Panc1 (cell line): ENCODE data around the gene ZMYND10. TPM values are rescaled to one million over a fixed set of nuclear protein-coding genes. Genes with fewer than 3 reads are reported as not detected.

ENCODE experiments used
- ATAC-seq: fragments of 200-7000 bp; cut with Tn5 transposase; 2 replicates; pipeline ENCODE4 v1.9.1; 2020; ENCODE audit warnings: mild to moderate bottlenecking, moderate library complexity
- BruUV-seq: library from RNA; stranded (reverse); fragments of 400-500 nt; replicated peaks from 2 replicates; lab custom pipeline; 2021; lab: Mats Ljungman, UMichigan
- CTCF ChIA-PET: fragments of 300-600 bp; sonication (Branson Sonifier 250); formaldehyde crosslinking; loops from one replicate; lab custom pipeline; 2022; ENCODE audit warnings: antibody characterized with exemption; lab: Charles Lee
- POLR2A ChIA-PET: fragments of 300-600 bp; sonication (Branson Sonifier 250); formaldehyde crosslinking; loops from one replicate; lab custom pipeline; 2022; ENCODE audit warnings: antibody characterized with exemption; lab: Charles Lee
- DNase-seq: peaks from one replicate; pipeline ENCODE4 v3.0.0-alpha.2; 2010; ENCODE audit warnings: low read depth, low spot score
- H3K27ac ChIP-seq: 2 replicates; pipeline ENCODE4 v1.5.1; 2011; ENCODE audit warnings: mild to moderate bottlenecking, low read length, inconsistent platforms
- H3K27me3 ChIP-seq: fragments of 200-500 bp; sonication (Bioruptor generic); 2 replicates; pipeline ENCODE4 v1.6.0; 2014; ENCODE audit warnings: low read length, inconsistent platforms; ENCODE audit not compliant: control insufficient read depth, insufficient read depth
- H3K36me3 ChIP-seq: fragments of 200-500 bp; sonication (Bioruptor generic); 2 replicates; pipeline ENCODE4 v1.5.1; 2014; ENCODE audit warnings: inconsistent platforms, mild to moderate bottlenecking, low read length, moderate library complexity; ENCODE audit not compliant: control insufficient read depth, insufficient read depth
- H3K4me1 ChIP-seq: 2 replicates; pipeline ENCODE4 v1.5.1; 2011; ENCODE audit warnings: inconsistent platforms, mild to moderate bottlenecking, low read length, moderate library complexity; ENCODE audit not compliant: control insufficient read depth, insufficient read depth
- H3K4me3 ChIP-seq, 2 experiments: 2 replicates each; pipeline ENCODE4 v1.5.1; 2011 to 2012; ENCODE audit warnings: low read depth in 2 of 2, low read length in 2 of 2, mild to moderate bottlenecking in 2 of 2, inconsistent platforms in 1 of 2, moderate library complexity in 1 of 2
- H3K9me3 ChIP-seq: fragments of 200-500 bp; sonication (Bioruptor generic); 2 replicates; pipeline ENCODE4 v1.5.1; 2014; ENCODE audit warnings: low read depth, mild to moderate bottlenecking, inconsistent platforms, low read length, moderate library complexity; ENCODE audit not compliant: control insufficient read depth, insufficient read depth
- CTCF ChIP-seq: fragments of 450-650 bp; IDR thresholded peaks from 2 replicates; pipeline ENCODE4 v1.5.1; 2017; ENCODE audit warnings: mild to moderate bottlenecking
- POLR2AphosphoS5 ChIP-seq: IDR thresholded peaks from 2 replicates; pipeline ENCODE4 v1.6.1; 2012; ENCODE audit warnings: mild to moderate bottlenecking, low read depth, low read length, moderate library complexity
- REST ChIP-seq, 2 experiments: IDR thresholded peaks; 2 replicates each; pipeline ENCODE4 v1.6.1; 2011 to 2012; ENCODE audit warnings: low read depth in 2 of 2, control low read depth in 1 of 2, low read length in 1 of 2, mild to moderate bottlenecking in 1 of 2, moderate library complexity in 1 of 2; ENCODE audit not compliant: insufficient read depth in 1 of 2
- SIN3A ChIP-seq: IDR thresholded peaks from 2 replicates; pipeline ENCODE4 v1.6.1; 2012; ENCODE audit warnings: low read depth, mild to moderate bottlenecking, low read length, moderate library complexity, borderline replicate concordance; ENCODE audit not compliant: insufficient read depth
- TCF7L2 ChIP-seq: IDR thresholded peaks from 2 replicates; pipeline ENCODE4 v1.6.1; 2011; ENCODE audit warnings: mild to moderate bottlenecking, low read depth, low read length, inconsistent platforms
- in situ Hi-C: cut with HindIII; loops from 2 replicates; pipeline ENCODE4 v1.10.0; 2016; ENCODE audit warnings: low sequenced_read_pairs, low pct_unique_long_range_greater_than_20kb
- intact Hi-C: fragments of 100-400 bp; cut with micrococcal nuclease; formaldehyde crosslinking; loops from one replicate; pipeline ENCODE4 v1.10.0; 2022; ENCODE audit not compliant: unreplicated experiment
- total RNA-seq: library from RNA; stranded (reverse); gene quantifications from one replicate; pipeline ENCODE4 v1.2.1, GENCODE V29; 2021; ENCODE audit not compliant: unreplicated experiment

ZMYND10 gene
- total RNA-seq, 1 experiment from 2014 or later: 3.6 TPM

GRCh38 chr3:50370594-50370993 lies 25.1 kb upstream of the ZMYND10 start:
- BruUV-seq: no TSS peak
- ATAC-seq: no peak

GRCh38 chr3:50369012-50369670 lies 23.6 kb upstream of the ZMYND10 start:
- Histone ChIP-seq H3K27ac (no peak overlapping the region), H3K36me3 (no peaks in the 10 kb centered on the region), H3K27me3 (no peaks in the 10 kb centered on the region), H3K4me3 (no peak overlapping the region), H3K4me1 (no peaks in the 10 kb centered on the region; the same call in 1 of the 2 replicates), H3K9me3 (no peaks in the 10 kb centered on the region)
- TF ChIP-seq CTCF: no peak
- TF ChIP-seq SIN3A: no peak
- no peak for TF ChIP-seq TCF7L2
- no peak for TF ChIP-seq REST (IDR thresholded peaks at IDR 0.05; ENCODE audit: insufficient read depth in 1 of 2, low read depth in 2 of 2, low read length in 1 of 2)
- no peak for TF ChIP-seq POLR2AphosphoS5
- ChIA-PET POLR2A (no interaction called here), CTCF (interaction anchor here (0.6 kb wide), 1 partner anchor 66 kb away, joined by 4 read pairs; no protein-coding TSS in a partner anchor)
- no TSS peak for BruUV-seq
- in situ Hi-C loops: no loop called here
- DNase-seq (no peak), ATAC-seq (no peak)
- intact Hi-C loops: no loop called here

More at GRCh38 chr3:50370594-50370993, 25.1 kb upstream of the ZMYND10 start:
- in situ Hi-C loops: no loop called here
- CTCF ChIA-PET: interaction anchor here (0.6 to 1.0 kb wide), 3 partner anchors 102 to 189 kb away, joined by 3 to 6 read pairs (median 4); no protein-coding TSS in a partner anchor
- H3K4me1 ChIP-seq: no peaks in the 10 kb centered on the region; the same call in 1 of the 2 replicates
- POLR2A ChIA-PET: no interaction called here
- H3K27me3 ChIP-seq: no peaks in the 10 kb centered on the region
- no peak for DNase-seq
- H3K9me3 ChIP-seq: no peaks in the 10 kb centered on the region
- intact Hi-C loops: loop anchor here (10.0 kb wide), 1 partner anchor 174 kb away; no protein-coding TSS in a partner anchor
- H3K4me3 ChIP-seq: no peak overlapping the region
- H3K36me3 ChIP-seq: no peaks in the 10 kb centered on the region
- no peak for TF ChIP-seq SIN3A
- no peak for TF ChIP-seq TCF7L2
- no peak for TF ChIP-seq REST (IDR thresholded peaks at IDR 0.05; ENCODE audit: insufficient read depth in 1 of 2, low read depth in 2 of 2, low read length in 1 of 2)
- no peak; the same call in 1 of the 2 replicates for TF ChIP-seq CTCF
- TF ChIP-seq POLR2AphosphoS5: no peak
- no peak overlapping the region for H3K27ac ChIP-seq
